PFSK-1 (cell line): ENCODE data around the gene RICTOR.

ENCODE experiments used
- FOXP2 ChIP-seq: optimal IDR thresholded peaks from 2 replicates; pipeline ENCODE3; 2011; ENCODE audit warnings: borderline replicate concordance, control low read depth, inconsistent platforms; ENCODE audit not compliant: insufficient read depth; ENCODE audit errors: extremely low read length, extremely low read depth
- POLR2AphosphoS5 ChIP-seq: IDR thresholded peaks from 2 replicates; pipeline ENCODE4 v1.6.1; 2012; ENCODE audit warnings: low read depth, mild to moderate bottlenecking, control low read depth, low read length, moderate library complexity
- SIN3A ChIP-seq: IDR thresholded peaks from 2 replicates; pipeline ENCODE4 v1.6.1; 2012; ENCODE audit warnings: mild to moderate bottlenecking, low read length, moderate library complexity, borderline replicate concordance; ENCODE audit not compliant: insufficient read depth
- TF ChIP-seq, protein P1 (sequence below), 2 experiments: IDR thresholded peaks; 2 replicates each; pipeline versions ENCODE4 v1.6.1 to v1.8.0; 2011 to 2012; ENCODE audit warnings: low read depth in 2 of 2, low read length in 2 of 2, control low read depth in 1 of 2, inconsistent platforms in 1 of 2, mild to moderate bottlenecking in 1 of 2, moderate library complexity in 1 of 2; ENCODE audit not compliant: insufficient read depth in 1 of 2

DNA sequence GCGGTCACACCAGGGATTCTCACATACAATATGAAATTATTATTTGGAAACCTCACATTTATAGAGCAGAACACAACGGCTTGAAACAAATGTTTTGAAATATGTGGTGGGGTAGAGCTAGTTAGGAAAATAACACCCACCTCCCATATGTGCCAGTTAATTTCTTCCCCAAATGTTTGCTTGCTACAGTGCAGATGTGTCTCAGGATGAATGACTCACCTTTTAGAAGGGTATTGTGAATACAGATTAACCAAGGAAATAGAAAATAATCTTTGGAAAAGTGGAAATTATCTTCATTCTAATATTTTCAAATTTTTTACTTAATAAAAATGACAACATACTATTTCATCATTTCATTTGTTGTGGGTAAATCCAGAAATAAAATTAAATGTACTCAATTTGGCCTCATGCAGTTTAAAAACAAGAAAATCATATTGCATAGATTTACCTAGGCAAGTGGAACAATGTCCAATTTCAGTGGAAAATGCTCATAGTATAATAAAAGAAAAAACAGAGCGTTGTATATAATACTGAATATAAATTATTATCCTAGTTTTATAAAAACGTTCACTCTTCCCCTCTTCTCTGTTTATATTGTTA, 39.3 kb upstream of the RICTOR start:
- no peak for TF ChIP-seq SIN3A
- no peak for TF ChIP-seq POLR2AphosphoS5
- TF ChIP-seq, protein P1, sequence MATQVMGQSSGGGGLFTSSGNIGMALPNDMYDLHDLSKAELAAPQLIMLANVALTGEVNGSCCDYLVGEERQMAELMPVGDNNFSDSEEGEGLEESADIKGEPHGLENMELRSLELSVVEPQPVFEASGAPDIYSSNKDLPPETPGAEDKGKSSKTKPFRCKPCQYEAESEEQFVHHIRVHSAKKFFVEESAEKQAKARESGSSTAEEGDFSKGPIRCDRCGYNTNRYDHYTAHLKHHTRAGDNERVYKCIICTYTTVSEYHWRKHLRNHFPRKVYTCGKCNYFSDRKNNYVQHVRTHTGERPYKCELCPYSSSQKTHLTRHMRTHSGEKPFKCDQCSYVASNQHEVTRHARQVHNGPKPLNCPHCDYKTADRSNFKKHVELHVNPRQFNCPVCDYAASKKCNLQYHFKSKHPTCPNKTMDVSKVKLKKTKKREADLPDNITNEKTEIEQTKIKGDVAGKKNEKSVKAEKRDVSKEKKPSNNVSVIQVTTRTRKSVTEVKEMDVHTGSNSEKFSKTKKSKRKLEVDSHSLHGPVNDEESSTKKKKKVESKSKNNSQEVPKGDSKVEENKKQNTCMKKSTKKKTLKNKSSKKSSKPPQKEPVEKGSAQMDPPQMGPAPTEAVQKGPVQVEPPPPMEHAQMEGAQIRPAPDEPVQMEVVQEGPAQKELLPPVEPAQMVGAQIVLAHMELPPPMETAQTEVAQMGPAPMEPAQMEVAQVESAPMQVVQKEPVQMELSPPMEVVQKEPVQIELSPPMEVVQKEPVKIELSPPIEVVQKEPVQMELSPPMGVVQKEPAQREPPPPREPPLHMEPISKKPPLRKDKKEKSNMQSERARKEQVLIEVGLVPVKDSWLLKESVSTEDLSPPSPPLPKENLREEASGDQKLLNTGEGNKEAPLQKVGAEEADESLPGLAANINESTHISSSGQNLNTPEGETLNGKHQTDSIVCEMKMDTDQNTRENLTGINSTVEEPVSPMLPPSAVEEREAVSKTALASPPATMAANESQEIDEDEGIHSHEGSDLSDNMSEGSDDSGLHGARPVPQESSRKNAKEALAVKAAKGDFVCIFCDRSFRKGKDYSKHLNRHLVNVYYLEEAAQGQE (IDR thresholded peaks at IDR 0.05; ENCODE audit: insufficient read depth in 1 of 2, low read depth in 2 of 2, low read length in 2 of 2), result no peak
- TF ChIP-seq FOXP2, result no peak
